ENCODE measurements around the gene KCNG2. TPM values are rescaled to one million over a fixed set of nuclear protein-coding genes. Genes with fewer than 3 reads are reported as not detected.

The KCNG2 gene
- total and polyA plus RNA-seq, 2 of the 4 experiments (the other 2 are of a cell fraction): not detected

DNA sequence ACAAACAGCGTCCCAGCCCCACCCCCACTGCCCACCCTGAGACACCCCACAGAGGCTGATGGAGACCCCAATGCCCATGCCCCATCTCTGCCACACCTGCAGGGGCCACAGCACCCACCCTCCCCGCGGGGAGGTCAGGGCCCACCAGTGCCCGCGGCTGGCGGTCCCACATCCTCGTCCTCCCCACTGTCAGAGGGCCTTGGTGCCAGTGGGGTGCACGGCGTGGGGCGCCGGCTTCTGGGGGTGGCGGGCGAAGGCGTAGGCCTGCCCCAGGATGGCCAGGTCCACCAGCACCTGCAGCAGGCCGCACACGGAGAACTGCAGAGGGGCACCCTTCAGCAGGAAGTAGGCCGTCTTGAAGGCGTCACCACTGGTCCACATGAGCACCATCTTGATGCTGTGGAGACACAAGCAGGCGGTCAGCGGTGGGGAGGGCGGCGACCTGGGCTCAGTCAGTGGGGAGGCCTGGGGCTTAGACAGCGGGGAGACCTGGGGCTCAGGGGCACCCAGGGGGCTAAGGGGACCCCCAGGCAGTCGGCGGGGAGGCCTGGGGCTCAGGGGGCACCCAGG lies 106.1 kb downstream of the KCNG2 start:
- peaks cover 0 to 1% of the 10 kb centered on the region in 2 experiments; a peak in 1 of 4 replicates for H3K79me1 ChIP-seq (ENCODE audit: low read depth in 1 of 2, low read length in 2 of 2)
- CTCF ChIA-PET: no interaction called here
- H3K4ac ChIP-seq (ENCODE audit: low read depth, low read length): no peak overlapping the region
- H3K9ac ChIP-seq (ENCODE audit: low read depth, low read length): no peak overlapping the region
- no peaks in the 10 kb centered on the region; the same call in 1 of the 2 replicates for H4K20me1 ChIP-seq (ENCODE audit: insufficient read depth, low read length)
- H3K9me3 ChIP-seq (ENCODE audit: control insufficient read depth, insufficient read depth, low read length): peaks cover 21% of the 10 kb centered on the region
- H2BK20ac ChIP-seq (ENCODE audit: low read depth, low read length): no peak overlapping the region
- H4K5ac ChIP-seq (ENCODE audit: low read depth, low read length): no peak overlapping the region
- BruUV-seq (replicated peaks): no TSS peak
- no peak overlapping the region for H2AK9ac ChIP-seq (replicated peaks; ENCODE audit: low read depth, low read length, poor library complexity)
- H4K8ac ChIP-seq (ENCODE audit: low read depth in 2 of 2, low read length in 2 of 2): no peak overlapping the region
- in situ Hi-C loops (cut with MboI; ENCODE audit: low sequenced_read_pairs) (no loop called here), dilution Hi-C loops (cut with HindIII; ENCODE audit: low sequenced_read_pairs, unreplicated experiment) (no loop called here), intact Hi-C loops (cut with micrococcal nuclease) (no loop called here)
- WGBS, 2 experiments (ENCODE audit: extremely low coverage in 2 of 2, insufficient read length in 1 of 2): 96% methylated on average over 5 of the region's 25 CpGs; no CpG with 5 or more reads in 1 of the 2 experiments
- ATAC-seq (ENCODE audit: low read depth) (no peak), DNase-seq (no peak)
- no peak overlapping the region for H2AFZ ChIP-seq (replicated peaks; ENCODE audit: low read length, poor library complexity)
- H3K18ac ChIP-seq (ENCODE audit: low read depth, low read length): no peak overlapping the region
- no peaks in the 10 kb centered on the region for H3K27me3 ChIP-seq (ENCODE audit: control insufficient read depth, insufficient read depth, low read length)
- H2BK5ac ChIP-seq (ENCODE audit: low read depth, low read length, poor library complexity, severe bottlenecking): no peak overlapping the region
- no peaks in the 10 kb centered on the region for H3K9me1 ChIP-seq (ENCODE audit: insufficient read depth, low read length)
- H3K36me3 ChIP-seq (ENCODE audit: control insufficient read depth, insufficient read depth, low read length): peaks cover 33% of the 10 kb centered on the region
- H3K14ac ChIP-seq (replicated peaks; ENCODE audit: low read depth, low read length): no peak overlapping the region
- H3K23ac ChIP-seq (ENCODE audit: low read depth, low read length): no peak overlapping the region
- no peak overlapping the region for H2BK15ac ChIP-seq (ENCODE audit: low read depth, low read length)
- H2AK5ac ChIP-seq (ENCODE audit: low read depth, low read length): no peak overlapping the region
- TF ChIP-seq MXI1 (IDR thresholded peaks at IDR 0.05; ENCODE audit: borderline replicate concordance, low read depth, low read length): no peak
- no peak overlapping the region for H3K4me2 ChIP-seq (ENCODE audit: low read depth, low read length)
- H3K4me3 ChIP-seq (ENCODE audit: insufficient read depth, low read depth, low read length): no peak overlapping the region
- no peak overlapping the region for H2BK120ac ChIP-seq (ENCODE audit: low read depth, low read length)
- no peak overlapping the region for H3K27ac ChIP-seq (ENCODE audit: insufficient read depth, low read length)
- H4K91ac ChIP-seq (ENCODE audit: insufficient read depth, low read depth, low read length): no peak overlapping the region
- H3K56ac ChIP-seq (ENCODE audit: extremely low read depth, insufficient read depth, low read length): no peak overlapping the region
- H3K4me1 ChIP-seq (ENCODE audit: control insufficient read depth, insufficient read depth, low read length): peaks cover 4% of the 10 kb centered on the region
- POLR2A ChIA-PET (ENCODE audit: unreplicated experiment): no interaction called here

Measured in IMR-90 (cell line).